ENCODE results near the gene CRYGC. TPM values are rescaled to one million over a fixed set of nuclear protein-coding genes. Genes with fewer than 3 reads are reported as not detected.

The CRYGC gene
- total RNA-seq, 1 experiment from 2014 or later: not detected

DNA sequence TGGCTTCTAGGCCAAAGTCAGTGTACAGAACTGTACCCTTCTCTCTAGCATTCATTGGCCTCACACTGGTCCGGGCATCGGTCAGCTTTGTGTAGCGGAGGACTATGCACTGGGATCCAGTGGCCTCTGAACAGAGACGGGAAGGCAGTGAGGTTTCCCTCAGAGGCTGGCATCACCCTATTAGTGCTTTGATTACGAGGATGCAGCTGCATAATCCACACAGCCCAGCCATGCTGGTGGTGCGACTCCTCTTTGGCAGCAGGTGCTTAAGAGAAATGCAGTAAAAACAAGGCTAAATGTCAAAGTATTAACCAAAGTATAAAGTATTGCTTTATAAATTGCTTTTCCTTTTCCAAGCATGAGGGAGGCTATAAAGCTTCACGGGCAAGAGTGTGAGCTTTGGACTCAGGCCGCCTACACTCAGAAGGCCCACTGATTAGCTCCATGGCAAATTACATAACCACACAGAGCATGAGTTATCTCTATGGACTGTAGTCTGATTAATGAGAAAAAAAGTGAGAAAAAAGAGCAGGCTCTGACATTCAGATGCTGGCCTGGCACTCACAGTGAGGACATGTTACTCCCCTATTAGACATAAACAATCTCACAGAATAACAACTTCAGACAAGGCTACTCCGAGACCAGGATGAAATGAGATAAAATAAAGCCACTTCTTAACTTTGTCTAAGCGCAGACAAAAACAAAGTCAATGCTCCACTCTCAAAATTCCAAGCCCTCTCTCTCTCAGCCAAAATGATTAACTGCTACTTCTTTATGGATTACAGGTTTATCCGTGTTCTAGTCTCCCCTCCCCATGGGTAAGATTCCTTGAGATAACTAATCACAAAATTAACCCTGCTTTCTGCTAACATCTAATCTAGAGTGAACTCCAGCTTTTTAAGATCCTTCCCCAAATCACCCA is 6.4 kb upstream of the CRYGC start:
- BruUV-seq (replicated peaks): no TSS peak
- intact Hi-C loops (cut with micrococcal nuclease; ENCODE audit: unreplicated experiment): no loop called here

GRCh38 chr2:208134928-208135586 is 5.4 kb upstream of the CRYGC start:
- no peak for DNase-seq
- BruUV-seq (replicated peaks): no TSS peak

More for the DNA sequence above, 6.4 kb upstream of the CRYGC start:
- DNase-seq: no peak
- no peaks in the 10 kb centered on the region for H3K36me3 Mint-ChIP-seq (ENCODE audit: insufficient read depth, unreplicated experiment)
- no peak for TF ChIP-seq CTCF (IDR thresholded peaks at IDR 0.05; ENCODE audit: unreplicated experiment)
- no peaks in the 10 kb centered on the region for H3K27me3 Mint-ChIP-seq (ENCODE audit: unreplicated experiment)
- peaks cover 7% of the 10 kb centered on the region for H3K9me3 Mint-ChIP-seq (ENCODE audit: low read depth, unreplicated experiment)
- H3K4me1 Mint-ChIP-seq (ENCODE audit: low read depth, unreplicated experiment): no peaks in the 10 kb centered on the region
- CTCF ChIA-PET: no interaction called here
- no peak overlapping the region for H3K27ac Mint-ChIP-seq (ENCODE audit: unreplicated experiment)
- H3K4me3 Mint-ChIP-seq (ENCODE audit: low read depth, unreplicated experiment): no peak overlapping the region

GRCh38 chr2:208130712-208131110 is 1.1 kb upstream of the CRYGC start:
- intact Hi-C loops (cut with micrococcal nuclease; ENCODE audit: unreplicated experiment): no loop called here

More at GRCh38 chr2:208134928-208135586, 5.4 kb upstream of the CRYGC start:
- intact Hi-C loops (cut with micrococcal nuclease; ENCODE audit: unreplicated experiment): no loop called here
- Mint-ChIP-seq H3K9me3 (ENCODE audit: low read depth, unreplicated experiment) (peaks cover 7% of the 10 kb centered on the region), H3K27me3 (ENCODE audit: unreplicated experiment) (no peaks in the 10 kb centered on the region), H3K36me3 (ENCODE audit: insufficient read depth, unreplicated experiment) (no peaks in the 10 kb centered on the region), H3K27ac (ENCODE audit: unreplicated experiment) (no peak overlapping the region), H3K4me3 (ENCODE audit: low read depth, unreplicated experiment) (no peak overlapping the region), H3K4me1 (ENCODE audit: low read depth, unreplicated experiment) (peaks cover 8% of the 10 kb centered on the region)
- no peak for TF ChIP-seq CTCF (IDR thresholded peaks at IDR 0.05; ENCODE audit: unreplicated experiment)
- CTCF ChIA-PET: interaction anchor here (0.8 kb wide), 1 partner anchor 16 kb away, joined by 3 read pairs; no protein-coding TSS in a partner anchor

GRCh38 chr2:208128136-208128535 is 1.5 kb downstream of the CRYGC start:
- Mint-ChIP-seq H3K4me3 (ENCODE audit: low read depth, unreplicated experiment) (no peak overlapping the region), H3K4me1 (ENCODE audit: low read depth, unreplicated experiment) (peaks cover 11% of the 10 kb centered on the region), H3K9me3 (ENCODE audit: low read depth, unreplicated experiment) (no peaks in the 10 kb centered on the region), H3K36me3 (ENCODE audit: insufficient read depth, unreplicated experiment) (no peaks in the 10 kb centered on the region), H3K27me3 (ENCODE audit: unreplicated experiment) (no peaks in the 10 kb centered on the region), H3K27ac (ENCODE audit: unreplicated experiment) (no peak overlapping the region)
- DNase-seq: no peak
- BruUV-seq (replicated peaks): no TSS peak
- intact Hi-C loops (cut with micrococcal nuclease; ENCODE audit: unreplicated experiment): no loop called here
- CTCF ChIA-PET: no interaction called here
- TF ChIP-seq CTCF (IDR thresholded peaks at IDR 0.05; ENCODE audit: unreplicated experiment): no peak

More at GRCh38 chr2:208130712-208131110, 1.1 kb upstream of the CRYGC start:
- Mint-ChIP-seq H3K9me3 (ENCODE audit: low read depth, unreplicated experiment) (no peaks in the 10 kb centered on the region), H3K27ac (ENCODE audit: unreplicated experiment) (no peak overlapping the region), H3K4me1 (ENCODE audit: low read depth, unreplicated experiment) (peaks cover 11% of the 10 kb centered on the region), H3K36me3 (ENCODE audit: insufficient read depth, unreplicated experiment) (no peaks in the 10 kb centered on the region), H3K27me3 (ENCODE audit: unreplicated experiment) (no peaks in the 10 kb centered on the region), H3K4me3 (ENCODE audit: low read depth, unreplicated experiment) (no peak overlapping the region)
- CTCF ChIA-PET: interaction anchor here (0.8 kb wide), 1 partner anchor 17 kb away, joined by 3 read pairs; no protein-coding TSS in a partner anchor
- DNase-seq: no peak
- no TSS peak for BruUV-seq (replicated peaks)
- no peak for TF ChIP-seq CTCF (IDR thresholded peaks at IDR 0.05; ENCODE audit: unreplicated experiment)

All from Calu3 (cell line).